Measurements from ENCODE around the gene SERP1. TPM values are rescaled to one million over a fixed set of nuclear protein-coding genes. Genes with fewer than 3 reads are reported as not detected.

The SERP1 gene
- total RNA-seq, 1 donor from 2014 or later = 255 TPM

DNA sequence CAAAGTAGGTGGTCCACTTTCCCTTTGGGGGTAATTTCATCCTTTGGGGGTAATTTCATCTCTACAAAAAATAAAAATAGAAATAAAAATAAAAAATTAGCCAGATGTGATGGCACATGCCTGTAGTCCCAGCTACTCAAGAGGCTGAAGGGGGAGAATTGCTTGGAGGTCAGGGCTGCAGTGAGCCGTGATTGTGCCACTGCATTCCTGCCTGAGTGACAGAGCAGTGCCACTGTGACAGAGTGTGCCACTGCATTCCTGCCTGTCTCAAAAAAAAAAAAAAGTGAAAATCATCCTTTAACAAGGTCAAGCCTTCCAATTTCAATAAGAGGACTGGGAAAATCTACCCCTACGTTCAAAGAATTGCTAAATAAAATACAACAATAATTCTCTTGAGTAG is 22.8 kb downstream of the SERP1 start:
- TF ChIP-seq, protein P1, sequence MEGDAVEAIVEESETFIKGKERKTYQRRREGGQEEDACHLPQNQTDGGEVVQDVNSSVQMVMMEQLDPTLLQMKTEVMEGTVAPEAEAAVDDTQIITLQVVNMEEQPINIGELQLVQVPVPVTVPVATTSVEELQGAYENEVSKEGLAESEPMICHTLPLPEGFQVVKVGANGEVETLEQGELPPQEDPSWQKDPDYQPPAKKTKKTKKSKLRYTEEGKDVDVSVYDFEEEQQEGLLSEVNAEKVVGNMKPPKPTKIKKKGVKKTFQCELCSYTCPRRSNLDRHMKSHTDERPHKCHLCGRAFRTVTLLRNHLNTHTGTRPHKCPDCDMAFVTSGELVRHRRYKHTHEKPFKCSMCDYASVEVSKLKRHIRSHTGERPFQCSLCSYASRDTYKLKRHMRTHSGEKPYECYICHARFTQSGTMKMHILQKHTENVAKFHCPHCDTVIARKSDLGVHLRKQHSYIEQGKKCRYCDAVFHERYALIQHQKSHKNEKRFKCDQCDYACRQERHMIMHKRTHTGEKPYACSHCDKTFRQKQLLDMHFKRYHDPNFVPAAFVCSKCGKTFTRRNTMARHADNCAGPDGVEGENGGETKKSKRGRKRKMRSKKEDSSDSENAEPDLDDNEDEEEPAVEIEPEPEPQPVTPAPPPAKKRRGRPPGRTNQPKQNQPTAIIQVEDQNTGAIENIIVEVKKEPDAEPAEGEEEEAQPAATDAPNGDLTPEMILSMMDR (IDR thresholded peaks at IDR 0.05; ENCODE audit: insufficient read depth, low read length, severe bottlenecking) = no peak
- FAIRE-seq (no peak), DNase-seq (ENCODE audit: low read depth) (no peak)
- no peaks in the 10 kb centered on the region for H3K36me3 ChIP-seq (ENCODE audit: control insufficient read depth, insufficient read depth, low read length)
- H3K27me3 ChIP-seq (ENCODE audit: control insufficient read depth, insufficient read depth, low read length) = no peaks in the 10 kb centered on the region
- no peak overlapping the region for H3K4me3 ChIP-seq (ENCODE audit: low read depth, low read length)

DNA sequence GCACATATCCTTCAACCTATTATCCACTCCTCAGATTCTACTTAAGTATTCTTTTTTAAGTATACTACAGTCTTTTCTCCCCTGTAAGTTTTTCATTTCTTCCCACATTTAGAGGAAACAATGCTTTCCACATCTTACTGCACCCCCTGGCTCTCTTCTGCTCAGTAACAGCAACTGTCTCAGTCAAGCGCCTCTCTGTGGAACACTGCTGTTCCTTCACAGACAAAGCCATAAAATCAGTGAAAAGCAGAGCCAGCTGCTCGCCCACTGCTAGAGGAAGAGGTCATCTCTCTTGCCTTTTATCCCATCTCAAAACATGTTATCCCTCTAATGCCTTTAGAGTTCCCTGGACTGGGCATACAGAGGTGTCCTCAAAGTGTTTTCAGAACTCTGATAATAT is 24.8 kb downstream of the SERP1 start:
- FAIRE-seq (no peak), DNase-seq (ENCODE audit: low read depth) (no peak)
- no peak overlapping the region for H3K4me3 ChIP-seq (ENCODE audit: low read depth, low read length)
- no peaks in the 10 kb centered on the region for H3K36me3 ChIP-seq (ENCODE audit: control insufficient read depth, insufficient read depth, low read length)
- no peaks in the 10 kb centered on the region for H3K27me3 ChIP-seq (ENCODE audit: control insufficient read depth, insufficient read depth, low read length)
- TF ChIP-seq, protein P1 (IDR thresholded peaks at IDR 0.05; ENCODE audit: insufficient read depth, low read length, severe bottlenecking) = no peak

DNA sequence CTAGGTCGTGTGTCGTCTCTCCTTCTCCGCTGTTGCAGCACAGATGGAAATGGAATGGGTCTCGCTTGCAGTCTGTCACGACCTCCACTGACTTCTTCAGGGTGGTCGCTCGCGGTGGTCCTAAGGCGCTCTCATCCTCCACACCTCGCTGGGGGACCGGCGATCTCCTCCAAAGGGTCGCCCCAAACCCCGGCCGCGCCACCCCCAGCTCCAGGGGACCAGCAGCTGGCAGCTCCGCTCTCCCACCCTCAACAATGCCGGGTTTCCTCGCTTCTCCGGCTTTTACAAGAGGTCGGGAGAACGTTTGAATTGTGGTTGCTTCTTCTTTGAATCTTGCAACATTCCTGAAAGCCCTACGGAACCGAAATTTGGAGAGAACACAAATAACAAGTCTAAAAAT is 25.9 kb downstream of the SERP1 start:
- FAIRE-seq = no peak
- Histone ChIP-seq H3K4me3 (ENCODE audit: low read depth, low read length) (no peak overlapping the region), H3K36me3 (ENCODE audit: control insufficient read depth, insufficient read depth, low read length) (no peaks in the 10 kb centered on the region), H3K27me3 (ENCODE audit: control insufficient read depth, insufficient read depth, low read length) (no peaks in the 10 kb centered on the region)
- TF ChIP-seq, protein P1 (IDR thresholded peaks at IDR 0.05; ENCODE audit: insufficient read depth, low read length, severe bottlenecking) = no peak
- no peak for DNase-seq (ENCODE audit: low read depth)

DNA sequence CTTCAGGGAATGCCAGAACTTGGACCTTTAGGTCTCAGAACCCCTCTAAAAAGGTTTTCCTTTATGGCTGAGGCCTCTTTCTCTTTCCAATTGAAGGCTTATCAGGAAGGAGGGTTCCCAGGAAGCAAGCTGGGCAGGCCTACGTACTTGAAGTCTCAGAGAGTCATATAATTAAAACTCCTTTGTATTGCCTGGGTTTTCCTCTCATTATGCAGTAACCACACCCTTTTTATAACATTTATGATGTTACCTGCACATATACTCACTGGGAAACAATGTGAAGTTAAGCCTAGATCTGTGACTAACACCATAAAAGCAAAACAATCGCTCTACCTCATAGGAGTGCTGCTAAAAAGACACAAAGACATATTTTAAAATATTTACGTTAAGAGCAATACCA is 27.3 kb downstream of the SERP1 start:
- no peaks in the 10 kb centered on the region for H3K36me3 ChIP-seq (ENCODE audit: control insufficient read depth, insufficient read depth, low read length)
- TF ChIP-seq, protein P1 (IDR thresholded peaks at IDR 0.05; ENCODE audit: insufficient read depth, low read length, severe bottlenecking) = no peak
- no peaks in the 10 kb centered on the region for H3K27me3 ChIP-seq (ENCODE audit: control insufficient read depth, insufficient read depth, low read length)
- DNase-seq (ENCODE audit: low read depth) = peak; percentile 82
- no peak for FAIRE-seq
- H3K4me3 ChIP-seq (ENCODE audit: low read depth, low read length) = no peak overlapping the region

DNA sequence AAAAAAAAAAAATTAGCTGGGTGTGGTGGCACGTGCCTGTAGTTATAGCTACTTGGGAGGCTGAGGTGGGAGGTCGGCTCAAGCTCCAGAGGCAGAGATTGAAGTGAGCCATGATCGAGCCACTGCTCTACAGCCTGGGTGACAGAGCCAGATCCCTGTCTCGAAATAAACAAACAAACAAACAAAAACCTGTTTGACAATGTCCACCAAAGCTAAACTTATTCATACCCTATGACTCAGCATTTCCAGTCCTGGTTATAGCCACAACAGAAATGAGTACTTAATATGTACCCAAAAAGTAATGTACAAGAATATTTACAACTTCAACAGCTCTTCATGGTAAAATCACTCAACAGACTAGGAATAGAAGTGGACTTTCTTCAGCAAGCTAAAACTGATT is 31.1 kb downstream of the SERP1 start:
- peak; percentile 77 for DNase-seq (ENCODE audit: low read depth)
- TF ChIP-seq, protein P1 (IDR thresholded peaks at IDR 0.05; ENCODE audit: insufficient read depth, low read length, severe bottlenecking) = no peak
- Histone ChIP-seq H3K36me3 (ENCODE audit: control insufficient read depth, insufficient read depth, low read length) (no peaks in the 10 kb centered on the region), H3K27me3 (ENCODE audit: control insufficient read depth, insufficient read depth, low read length) (no peaks in the 10 kb centered on the region), H3K4me3 (ENCODE audit: low read depth, low read length) (no peak overlapping the region)
- no peak for FAIRE-seq

DNA sequence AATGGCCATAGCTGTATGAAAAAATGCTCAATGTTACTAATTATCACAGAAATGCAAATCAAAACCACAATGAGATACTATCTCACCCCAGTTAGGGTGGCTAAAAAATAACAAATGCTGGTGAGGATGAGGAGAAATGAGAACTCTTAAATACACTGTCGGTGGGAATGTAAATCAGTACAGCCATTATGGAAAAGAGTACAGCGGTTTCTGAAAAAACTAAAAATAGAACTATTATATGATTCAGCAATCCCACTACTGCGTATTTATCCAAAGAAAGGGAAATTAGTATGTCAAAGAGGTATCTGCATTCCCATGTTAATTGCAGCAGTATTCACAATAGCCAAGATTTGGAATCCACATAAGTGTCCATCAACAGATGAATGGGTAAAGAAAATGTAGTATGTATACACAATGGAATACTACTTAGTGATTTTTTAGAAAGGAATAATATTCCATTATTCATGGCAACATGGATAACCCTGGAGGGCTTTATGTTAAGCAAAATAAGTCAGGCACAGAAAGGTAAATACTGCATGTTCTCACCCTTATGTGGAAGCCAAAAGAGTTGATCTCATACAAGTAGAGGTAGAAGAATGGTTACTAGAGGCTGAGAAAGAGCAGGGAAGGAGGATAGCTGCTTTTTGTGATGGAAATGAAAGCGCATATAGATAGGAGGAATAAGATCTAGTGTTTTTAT is 35.0 kb downstream of the SERP1 start:
- no peaks in the 10 kb centered on the region for H3K36me3 ChIP-seq (ENCODE audit: control insufficient read depth, insufficient read depth, low read length)
- H3K4me3 ChIP-seq (ENCODE audit: low read depth, low read length) = no peak overlapping the region
- TF ChIP-seq, protein P1 (IDR thresholded peaks at IDR 0.05; ENCODE audit: insufficient read depth, low read length, severe bottlenecking) = no peak
- no peaks in the 10 kb centered on the region for H3K27me3 ChIP-seq (ENCODE audit: control insufficient read depth, insufficient read depth, low read length)
- no peak for FAIRE-seq
- DNase-seq (ENCODE audit: low read depth) = no peak
